ENCODE results near the gene OBSCN.
"Not testable (repeated sequence)": the region's sequence is repeated elsewhere in the genome, so short reads cannot be mapped to it uniquely, and the experiment has no call there.

Gene OBSCN

DNA sequence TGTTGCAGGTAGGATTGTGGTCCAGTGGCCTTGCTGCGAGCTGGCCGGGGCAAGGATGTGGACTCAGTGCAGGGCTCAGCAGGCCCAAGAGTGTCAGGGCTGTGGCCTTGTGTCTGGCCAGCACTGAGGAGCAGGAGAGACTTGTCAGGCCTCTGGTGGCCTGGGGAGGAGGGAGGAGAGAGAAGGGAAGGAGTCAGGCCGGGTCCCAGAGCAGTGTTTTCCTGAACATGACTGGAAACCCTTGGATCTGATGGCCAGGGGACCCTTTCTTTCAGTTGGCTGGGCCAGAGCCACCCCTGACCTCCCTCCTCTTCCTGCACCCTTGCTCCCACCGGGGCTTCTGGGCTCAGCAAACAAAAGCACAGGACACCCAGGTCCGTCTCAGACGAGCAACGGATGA, 37.2 kb upstream of the OBSCN start:
- DNase-seq (ENCODE audit: low read depth), result no peak

GRCh38 chr1:228171221-228171891, 36.5 kb upstream of the OBSCN start:
- no peak for DNase-seq (ENCODE audit: low read depth)

DNA sequence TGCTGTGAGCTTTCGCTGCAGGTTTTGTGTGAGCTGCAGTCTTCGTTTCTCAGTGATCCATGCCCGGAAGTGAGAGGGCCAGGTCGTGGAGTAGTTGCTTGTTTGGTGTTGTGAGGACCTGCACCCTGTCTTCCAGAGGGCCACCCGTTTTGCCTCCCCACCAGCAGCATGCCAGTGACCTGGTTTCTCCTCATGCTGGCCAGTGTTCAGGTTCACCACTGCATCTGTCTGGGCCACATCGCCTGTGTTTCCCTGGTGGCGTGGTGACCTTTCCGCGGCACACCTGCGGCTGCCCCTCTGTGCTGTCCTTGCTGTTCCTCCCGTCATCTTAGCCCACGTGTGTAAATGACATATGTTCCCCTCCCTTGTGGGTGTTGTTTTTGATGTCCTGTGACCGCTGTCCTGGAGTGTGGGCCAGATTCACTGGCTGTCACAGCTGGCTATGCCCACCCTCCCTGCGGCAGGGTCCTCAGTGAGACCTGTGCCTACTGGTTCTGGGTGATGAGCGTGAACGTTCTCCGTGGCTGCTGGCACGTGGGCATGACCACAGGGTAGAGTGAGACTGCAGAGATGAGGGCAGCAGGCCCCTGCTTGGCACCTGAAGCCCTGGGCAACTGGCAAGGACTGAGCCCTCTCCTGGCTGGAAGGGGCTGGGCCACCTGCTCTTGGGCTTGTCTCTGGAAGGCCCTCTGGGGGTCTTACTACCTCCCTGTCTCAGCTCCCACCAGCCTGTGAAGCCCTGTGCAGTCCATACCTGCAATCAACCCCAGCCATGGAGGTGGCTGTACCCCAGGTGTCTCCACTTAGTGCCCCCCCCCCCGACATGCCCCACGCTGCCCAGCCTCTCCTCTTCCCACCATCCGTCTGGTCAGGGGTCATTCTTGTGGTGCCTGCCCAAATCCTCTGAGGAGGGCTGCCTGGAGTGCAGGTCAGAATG, 35.0 kb upstream of the OBSCN start:
- no peak for DNase-seq (ENCODE audit: low read depth)

DNA sequence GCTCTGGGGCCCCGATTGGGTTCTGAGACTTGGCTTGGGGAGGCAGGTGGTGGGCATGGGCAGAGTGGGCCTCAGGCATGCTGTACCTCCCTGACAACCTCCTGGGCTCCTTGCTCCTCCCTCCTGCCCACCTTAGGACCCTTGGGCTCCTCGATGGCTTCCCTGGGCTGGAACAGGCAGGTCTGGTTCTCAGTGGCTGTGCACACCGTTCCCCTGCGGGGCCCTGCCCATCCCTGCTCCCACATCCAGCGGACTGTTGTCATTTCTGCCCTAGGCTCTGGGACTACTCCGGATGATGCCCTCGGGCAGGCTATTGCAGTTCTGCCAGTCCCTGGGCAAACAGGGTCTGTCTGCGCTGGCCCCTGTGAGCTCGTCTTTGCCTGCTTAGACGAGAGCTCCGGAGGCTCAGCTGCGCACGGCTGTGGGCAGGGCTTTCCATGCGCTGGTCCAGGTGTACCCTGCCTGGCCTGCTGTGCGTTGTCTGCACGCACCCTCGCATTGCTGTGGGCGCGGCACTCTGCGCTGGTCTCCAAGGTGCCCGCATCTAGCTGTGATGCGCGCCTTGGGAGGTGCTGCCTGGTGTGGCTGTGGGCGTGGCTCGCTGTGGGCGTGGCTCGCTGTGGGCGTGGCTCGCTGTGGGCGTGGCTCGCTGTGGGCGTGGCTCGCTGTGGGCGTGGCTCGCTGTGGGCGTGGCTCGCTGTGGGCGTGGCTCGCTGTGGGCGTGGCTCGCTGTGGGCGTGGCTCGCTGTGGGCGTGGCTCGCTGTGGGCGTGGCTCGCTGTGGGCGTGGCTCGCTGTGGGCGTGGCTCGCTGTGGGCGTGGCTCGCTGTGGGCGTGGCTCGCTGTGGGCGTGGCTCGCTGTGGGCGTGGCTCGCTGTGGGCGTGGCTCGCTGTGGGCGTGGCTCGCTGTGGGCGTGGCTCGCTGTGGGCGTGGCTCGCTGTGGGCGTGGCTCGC, 34.0 kb upstream of the OBSCN start:
- not testable (repeated sequence) for DNase-seq (ENCODE audit: low read depth)

DNA sequence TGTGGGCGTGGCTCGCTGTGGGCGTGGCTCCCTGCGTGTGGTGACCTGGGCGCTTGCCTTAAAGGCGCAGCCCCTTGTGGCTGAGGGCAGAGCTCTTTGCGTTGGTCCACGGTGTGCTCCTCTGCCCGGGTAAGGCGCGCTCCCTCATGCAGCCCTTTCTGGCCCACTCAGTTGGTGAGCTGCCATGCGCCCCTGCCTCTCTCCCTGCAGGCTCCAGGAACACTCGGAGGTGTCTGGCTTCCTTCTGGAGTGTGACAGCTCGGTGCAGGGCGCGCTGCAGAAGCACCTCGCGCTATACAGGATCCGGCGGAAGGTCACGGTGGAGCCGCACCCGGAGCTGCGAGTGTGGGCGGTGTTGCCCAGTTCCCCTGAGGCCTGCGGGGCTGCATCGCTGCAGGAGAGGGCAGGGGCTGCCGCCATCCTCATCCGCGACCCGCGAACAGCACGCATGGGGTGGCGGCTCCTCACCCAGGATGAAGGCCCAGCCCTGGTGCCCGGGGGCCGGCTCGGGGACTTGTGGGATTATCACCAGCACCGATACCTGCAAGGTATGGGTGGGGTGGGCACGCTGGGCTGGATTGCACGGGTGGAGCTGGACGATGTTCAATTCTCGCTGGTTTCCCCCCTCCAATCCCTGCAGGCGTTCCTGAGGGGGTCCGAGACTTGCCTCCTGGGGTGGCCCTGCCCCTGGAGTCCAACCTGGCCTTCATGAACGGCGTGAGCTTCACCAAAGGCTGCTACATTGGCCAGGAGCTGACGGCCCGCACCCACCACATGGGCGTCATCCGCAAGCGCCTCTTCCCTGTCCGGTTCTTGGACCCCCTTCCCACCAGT, 33.1 kb upstream of the OBSCN start:
- DNase-seq (ENCODE audit: low read depth), result no peak

DNA sequence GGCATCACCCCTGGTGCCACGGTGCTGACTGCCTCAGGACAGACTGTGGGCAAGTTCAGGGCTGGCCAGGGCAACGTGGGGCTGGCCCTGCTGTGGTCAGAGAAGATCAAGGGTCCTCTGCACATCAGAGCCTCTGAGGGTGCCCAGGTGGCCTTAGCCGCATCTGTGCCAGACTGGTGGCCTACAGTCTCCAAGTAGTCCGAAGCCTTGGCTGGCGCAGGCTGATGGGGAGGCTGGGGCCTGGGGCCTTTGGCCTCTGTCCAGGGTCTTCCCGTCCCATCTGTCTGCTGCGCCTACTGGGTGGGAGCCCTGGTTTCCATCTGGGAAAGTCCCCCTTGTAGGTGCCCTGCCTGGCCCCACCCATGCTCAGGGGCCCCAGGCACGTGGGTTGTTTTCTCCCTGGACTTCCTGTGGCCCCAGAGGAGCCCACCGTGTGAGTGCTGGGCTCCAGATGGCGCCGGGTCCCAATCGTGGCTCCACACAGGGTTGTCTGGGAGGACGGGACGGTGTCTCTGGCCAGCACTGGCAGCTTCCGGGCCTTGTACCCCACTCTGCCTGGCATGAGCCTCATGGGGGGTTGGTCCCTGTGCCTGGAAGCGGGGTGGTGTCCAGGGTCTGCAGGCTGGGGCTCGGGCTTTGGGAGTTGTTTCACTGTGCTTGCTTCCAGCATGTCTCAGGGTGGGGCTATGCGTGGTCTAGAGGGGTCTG, 32.4 kb upstream of the OBSCN start:
- no peak for DNase-seq (ENCODE audit: low read depth)

GRCh38 chr1:228176024-228176395, 31.8 kb upstream of the OBSCN start:
- no peak for DNase-seq (ENCODE audit: low read depth)

DNA sequence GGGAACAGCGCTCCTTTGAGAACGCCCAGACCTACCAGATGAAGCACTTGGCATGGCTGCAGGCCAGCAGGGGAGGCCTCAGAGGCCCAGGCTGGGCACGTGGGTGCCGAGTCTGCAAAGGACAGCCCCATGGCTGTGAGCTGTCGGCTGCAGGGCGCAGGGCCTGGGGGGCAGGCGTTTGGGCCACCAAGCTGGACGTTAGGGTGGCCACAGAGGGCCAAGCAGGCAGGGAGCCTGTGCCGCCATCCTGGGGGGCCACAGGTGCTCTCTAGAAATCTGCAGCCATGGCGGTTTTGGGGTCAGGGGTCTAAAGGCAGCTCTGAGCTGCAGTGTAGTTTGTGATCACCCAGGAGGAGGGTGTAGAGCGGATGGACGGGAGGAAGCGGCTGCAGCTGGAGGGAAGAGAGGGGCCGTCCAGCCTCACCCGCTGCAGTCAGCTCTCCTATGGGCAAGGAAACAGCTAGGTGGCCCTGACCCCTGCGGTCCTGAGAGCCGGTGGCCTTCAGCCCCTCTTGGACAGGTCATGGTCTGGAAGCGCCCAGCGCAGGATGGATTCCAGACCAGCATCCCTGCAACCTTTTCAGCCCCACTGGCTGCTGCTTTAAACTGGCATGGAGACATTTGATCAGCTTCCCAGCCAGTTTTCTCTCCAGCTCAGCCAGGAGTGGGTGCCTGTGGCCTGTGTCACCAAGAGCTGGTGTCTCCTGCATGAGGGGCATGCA, 31.2 kb upstream of the OBSCN start:
- DNase-seq (ENCODE audit: low read depth), result no peak

DNA sequence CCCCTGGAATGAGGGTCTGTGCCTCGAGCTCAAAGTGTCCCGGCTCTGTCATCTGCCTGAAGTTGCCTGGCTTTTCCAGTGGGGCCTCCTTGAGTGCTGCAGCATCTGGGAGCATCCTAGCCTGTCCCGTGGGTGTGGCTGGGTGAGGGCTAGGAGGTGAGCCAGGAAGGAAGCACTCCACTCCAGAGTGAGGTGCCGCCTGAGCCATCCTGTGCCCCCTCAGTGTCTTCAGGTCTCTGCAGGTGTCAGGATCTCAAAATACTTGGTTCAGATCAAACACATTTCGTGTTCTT, 30.7 kb upstream of the OBSCN start:
- no peak for DNase-seq (ENCODE audit: low read depth)

DNA sequence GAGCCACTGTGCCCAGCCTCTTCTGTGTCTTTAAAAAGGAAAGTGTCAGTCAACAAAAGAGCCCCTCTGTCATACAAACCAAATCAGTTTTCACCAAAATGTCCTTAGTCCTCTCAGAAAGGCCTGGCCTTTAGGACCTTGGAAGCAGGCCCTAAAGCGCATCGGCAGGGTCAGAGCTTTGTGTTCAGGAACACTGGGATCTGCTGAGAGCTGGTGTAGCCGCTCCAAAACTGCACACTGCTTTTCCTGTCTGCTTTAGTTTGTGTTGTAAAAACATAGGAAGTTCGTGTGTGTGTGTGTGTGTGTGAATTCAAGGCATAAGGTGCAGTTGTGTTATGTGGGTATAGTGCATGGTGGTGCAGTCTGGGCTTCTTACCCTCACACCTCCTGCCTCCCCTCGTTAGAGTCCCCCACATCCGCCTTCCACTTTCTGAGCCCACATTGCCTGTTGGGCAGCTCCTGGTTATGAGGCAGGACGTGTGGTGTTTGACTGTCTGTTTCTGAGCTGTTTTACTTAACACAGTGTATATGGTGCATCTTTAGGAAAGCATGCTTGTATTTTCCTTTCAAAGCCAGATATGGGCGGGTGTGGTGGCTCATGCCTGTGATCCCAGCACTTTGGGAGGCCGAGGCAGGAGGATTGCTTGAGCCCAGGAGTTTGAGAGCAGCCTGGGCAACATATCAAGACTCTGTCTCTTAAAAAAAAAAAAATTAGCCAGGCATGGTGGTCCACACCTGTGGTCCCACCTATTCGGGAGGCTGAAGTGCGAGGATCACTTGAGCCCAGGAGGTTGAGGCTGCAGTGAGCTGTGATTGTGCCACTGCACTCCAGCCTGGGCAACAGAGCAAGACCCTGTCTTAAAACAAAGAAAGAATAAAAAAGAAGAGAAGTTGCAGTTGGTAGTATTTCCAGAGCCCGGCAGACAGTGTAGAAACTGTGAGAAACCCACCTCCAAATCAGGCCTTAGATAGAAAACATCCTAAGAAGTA, 29.8 kb upstream of the OBSCN start:
- DNase-seq (ENCODE audit: low read depth), result no peak

DNA sequence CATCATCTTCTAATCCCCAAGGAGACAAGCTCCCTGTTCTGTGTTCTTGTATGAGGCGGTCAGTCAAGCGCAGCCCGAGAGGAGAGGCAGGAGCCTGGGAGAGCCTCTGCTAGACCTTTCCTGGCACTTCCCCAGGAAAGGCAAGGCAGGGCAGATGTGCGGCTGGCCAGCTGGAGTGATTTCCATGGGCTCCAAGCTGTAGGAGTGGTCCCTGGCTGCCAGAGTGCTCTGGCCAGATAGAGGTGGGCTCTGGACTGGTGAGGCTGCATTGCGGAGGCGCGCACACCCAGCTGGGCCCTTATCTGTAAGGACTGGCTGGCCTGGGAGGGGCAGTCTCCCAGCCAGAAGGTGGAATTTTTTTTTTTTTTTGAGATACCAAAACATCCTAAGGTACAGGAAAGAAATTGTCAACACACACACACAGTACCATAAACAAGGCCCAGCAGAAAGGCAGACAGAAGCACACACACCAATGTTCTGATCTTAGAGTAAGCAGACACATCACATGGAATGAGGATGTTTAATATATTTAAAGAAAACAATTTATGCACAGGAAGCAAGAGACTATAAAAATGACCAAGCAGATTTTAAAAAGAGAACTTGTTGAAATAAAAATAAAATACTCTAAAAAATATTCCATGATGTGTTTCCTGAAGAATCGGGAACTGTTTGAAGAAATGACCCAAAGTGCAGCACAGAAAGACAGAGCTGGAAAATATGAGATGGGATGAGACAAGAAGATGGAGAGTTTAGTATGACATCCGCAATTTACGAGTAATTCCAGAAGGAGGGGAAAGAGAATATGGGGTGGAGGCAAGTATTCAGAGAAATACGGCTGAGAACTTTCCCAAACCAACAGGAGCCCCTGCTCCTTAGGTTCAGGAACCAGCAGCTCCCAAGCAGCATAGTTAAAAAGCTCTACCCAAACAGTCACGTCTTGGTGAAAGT, 28.8 kb upstream of the OBSCN start:
- no peak for DNase-seq (ENCODE audit: low read depth)

DNA sequence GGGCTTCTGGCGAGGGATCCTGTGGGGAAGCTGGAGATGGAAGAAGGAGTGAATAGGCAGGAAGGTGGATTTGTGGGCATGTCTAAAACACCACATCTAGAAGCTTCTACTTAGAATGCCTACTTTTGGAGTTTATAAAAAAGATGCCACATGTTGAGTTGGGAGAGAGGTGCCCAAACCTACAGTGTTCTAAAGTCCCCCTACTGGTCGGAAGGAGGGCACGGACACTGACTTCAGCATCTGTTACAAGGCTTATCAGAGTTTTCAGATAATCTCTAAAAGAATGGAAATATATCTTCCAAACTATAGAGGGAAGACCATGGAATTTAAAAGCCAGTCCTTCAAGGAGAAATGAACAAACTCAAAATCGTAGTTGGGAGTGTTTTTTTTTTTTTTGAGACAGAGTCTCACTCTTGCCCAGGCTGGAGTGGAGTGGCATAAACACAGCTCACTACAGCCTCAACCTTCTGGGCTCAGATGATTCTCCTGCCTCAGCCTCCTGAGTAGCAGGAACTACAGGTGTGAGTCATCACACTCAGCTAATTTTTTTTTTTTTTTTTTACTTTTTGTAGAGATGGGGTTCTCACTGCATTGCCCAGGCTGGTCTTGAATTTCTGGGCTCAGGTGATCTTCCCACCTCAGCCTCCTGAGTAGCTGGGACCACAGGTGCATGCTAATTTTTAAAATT, 27.4 kb upstream of the OBSCN start:
- DNase-seq (ENCODE audit: low read depth), result no peak

GRCh38 chr1:228180959-228181644, 26.7 kb upstream of the OBSCN start:
- DNase-seq (ENCODE audit: low read depth), result no peak

DNA sequence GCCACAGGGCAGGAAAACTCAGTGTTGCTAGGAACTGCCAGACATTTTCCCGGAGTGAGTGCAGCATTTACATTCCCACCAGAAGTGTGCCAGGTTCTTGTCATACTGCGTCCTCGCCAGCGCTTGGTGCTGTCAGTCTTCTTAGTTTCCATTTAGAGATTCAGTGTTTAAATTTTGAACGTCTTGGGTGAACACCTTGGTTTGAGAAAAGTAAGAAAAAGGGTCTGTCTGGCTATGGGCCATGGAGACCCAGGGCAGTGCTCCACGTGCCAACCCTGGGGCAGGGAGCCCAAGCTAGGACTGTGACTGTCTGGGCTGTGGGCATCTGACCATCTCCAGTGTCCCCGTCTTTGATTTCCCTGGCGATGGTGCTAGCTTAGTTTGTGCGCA, 26.2 kb upstream of the OBSCN start:
- no peak for DNase-seq (ENCODE audit: low read depth)

DNA sequence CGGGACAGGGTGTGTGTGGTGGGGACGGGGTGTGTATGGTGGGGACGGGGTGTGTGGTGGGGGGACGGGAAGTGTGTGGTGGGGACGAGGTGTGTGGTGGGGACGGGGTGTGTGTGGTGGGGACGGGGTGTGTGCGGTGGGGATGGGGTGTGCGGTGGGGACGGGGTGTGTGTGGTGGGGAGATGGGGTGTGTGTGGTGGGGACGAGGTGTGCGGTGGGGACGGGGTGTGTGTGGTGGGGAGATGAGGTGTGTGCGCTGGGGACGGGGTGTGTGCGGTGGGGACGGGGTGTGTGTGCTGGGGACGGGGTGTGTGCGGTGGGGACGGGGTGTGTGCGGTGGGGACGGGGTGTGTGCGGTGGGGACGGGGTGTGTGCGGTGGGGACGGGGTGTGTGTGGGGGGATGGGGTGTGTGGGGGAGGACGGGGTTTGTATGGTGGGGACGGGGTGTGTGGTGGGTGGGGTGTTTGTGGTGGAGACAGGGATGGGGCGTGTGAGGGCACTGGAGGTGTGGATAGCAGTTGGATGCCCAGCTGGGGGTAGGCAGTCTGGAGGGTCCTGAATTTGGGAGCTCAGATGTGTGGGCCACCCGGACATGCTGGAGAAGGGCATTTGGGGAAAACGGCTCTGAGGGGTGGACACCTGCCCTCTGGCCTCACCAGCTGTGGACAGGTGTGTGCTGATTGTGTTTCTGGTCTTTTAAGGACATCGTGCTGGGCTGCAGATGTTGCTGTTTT, 25.4 kb upstream of the OBSCN start:
- no peak for DNase-seq (ENCODE audit: low read depth)

DNA sequence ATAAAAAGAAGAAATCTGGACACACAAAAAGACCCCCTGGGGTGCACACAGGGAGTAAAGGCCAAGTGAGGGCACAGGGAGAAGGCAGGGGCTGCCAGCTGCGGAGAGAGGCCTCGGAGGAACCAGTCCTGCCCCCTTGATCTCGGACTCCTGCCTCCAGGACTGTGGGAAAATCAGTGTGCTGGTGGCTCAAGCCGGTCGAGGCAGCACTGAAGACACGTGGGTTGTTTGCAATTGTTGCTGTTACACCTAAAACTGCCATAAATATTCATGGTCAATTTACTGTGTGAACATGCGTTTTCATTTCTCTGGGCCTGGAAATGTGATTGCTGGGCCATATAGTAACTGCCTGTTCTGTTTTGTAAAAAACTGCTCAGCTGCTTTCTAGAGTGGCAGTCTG, 23.7 kb upstream of the OBSCN start:
- DNase-seq (ENCODE audit: low read depth), result no peak
